DOHH2 (cell line): ENCODE data around the gene DCDC1.
"Not testable (repeated sequence)": the region's sequence is repeated elsewhere in the genome, so short reads cannot be mapped to it uniquely, and the experiment has no call there.

Source experiments
- CTCF ChIP-seq: fragments of 200-600 bp; sonication (generic); IDR thresholded peaks from one replicate; pipeline ENCODE4 v1.5.1; 2014; ENCODE audit warnings: antibody characterized with exemption, mild to moderate bottlenecking, low read depth, low read length; ENCODE audit not compliant: poor library complexity, severe bottlenecking
- EZH2phosphoT487 ChIP-seq: fragments of 200-600 bp; sonication (generic); IDR thresholded peaks from 2 replicates; pipeline ENCODE4 v1.6.1; 2017; ENCODE audit warnings: borderline replicate concordance, mild to moderate bottlenecking, antibody characterized with exemption, low read length, moderate library complexity, mixed read lengths

GRCh38 chr11:31321494-31321893 is 48.0 kb downstream of the DCDC1 start:
- TF ChIP-seq CTCF, EZH2phosphoT487: not testable (repeated sequence)
